Measurements from ENCODE around the gene PLA1A. TPM values are rescaled to one million over a fixed set of nuclear protein-coding genes. Genes with fewer than 3 reads are reported as not detected.
A peak's percentile ranks its signal among the peaks of the same experiment; 100 is the strongest.

The PLA1A gene
- total RNA-seq, 1 donor: not detected

DNA sequence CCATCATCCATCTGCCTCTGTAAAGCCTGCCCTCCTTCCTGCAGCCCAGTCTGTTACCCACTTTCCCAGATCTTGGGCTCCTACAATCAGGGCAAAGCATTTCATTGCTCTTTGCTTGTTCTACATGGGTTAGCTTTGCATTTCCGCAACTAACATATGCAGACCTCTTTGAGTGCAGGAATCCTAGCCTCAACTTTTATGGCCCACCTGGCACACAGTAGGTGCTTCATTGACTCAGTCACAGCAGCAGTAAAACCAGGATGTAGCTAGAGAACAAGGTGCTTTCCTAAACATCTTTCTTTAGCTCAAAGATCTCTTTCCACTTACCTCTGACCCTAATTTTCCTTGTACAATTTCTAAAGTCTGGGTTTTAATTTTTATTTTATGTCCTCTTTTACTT lies 41.8 kb upstream of the PLA1A start:
- TF ChIP-seq, protein P1, sequence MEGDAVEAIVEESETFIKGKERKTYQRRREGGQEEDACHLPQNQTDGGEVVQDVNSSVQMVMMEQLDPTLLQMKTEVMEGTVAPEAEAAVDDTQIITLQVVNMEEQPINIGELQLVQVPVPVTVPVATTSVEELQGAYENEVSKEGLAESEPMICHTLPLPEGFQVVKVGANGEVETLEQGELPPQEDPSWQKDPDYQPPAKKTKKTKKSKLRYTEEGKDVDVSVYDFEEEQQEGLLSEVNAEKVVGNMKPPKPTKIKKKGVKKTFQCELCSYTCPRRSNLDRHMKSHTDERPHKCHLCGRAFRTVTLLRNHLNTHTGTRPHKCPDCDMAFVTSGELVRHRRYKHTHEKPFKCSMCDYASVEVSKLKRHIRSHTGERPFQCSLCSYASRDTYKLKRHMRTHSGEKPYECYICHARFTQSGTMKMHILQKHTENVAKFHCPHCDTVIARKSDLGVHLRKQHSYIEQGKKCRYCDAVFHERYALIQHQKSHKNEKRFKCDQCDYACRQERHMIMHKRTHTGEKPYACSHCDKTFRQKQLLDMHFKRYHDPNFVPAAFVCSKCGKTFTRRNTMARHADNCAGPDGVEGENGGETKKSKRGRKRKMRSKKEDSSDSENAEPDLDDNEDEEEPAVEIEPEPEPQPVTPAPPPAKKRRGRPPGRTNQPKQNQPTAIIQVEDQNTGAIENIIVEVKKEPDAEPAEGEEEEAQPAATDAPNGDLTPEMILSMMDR (IDR thresholded peaks at IDR 0.05; ENCODE audit: insufficient read depth, low read length): no peak
- DNase-seq (ENCODE audit: low read depth): no peak

DNA sequence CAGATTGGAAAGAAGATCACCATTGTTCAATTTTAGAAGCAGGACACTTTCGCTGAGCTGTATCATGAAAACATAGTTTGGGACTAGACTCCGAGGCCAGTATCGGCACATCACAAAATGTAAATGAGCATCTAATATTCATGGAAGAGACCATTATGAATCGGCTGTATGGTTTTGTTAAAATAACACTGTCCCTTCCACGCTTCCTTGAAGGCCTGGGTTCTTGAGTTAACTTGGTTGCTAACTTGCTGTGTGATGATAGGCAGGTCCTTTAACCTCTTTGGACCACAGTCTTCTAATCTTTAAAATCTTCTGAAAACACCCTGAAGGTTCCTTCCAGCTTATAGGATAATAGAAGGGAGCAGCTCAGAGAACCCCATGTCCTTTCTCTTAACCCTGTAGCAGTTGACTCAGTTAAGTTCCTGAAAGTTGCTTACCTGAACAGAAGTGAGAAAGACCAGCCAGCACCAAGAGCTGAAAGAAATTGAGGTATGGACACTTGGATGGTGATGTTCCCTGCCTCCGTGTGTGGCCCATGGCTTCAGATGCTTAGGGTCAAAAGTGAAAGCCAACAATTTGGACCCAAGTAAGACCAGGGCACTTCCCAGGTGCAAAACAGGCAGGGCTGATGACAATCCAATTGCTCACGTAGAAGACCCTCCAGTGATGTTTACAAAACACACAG lies 40.4 kb upstream of the PLA1A start:
- no peak overlapping the region for H3K4me3 ChIP-seq (ENCODE audit: low read depth, low read length)
- no peak for DNase-seq (ENCODE audit: low read depth)
- TF ChIP-seq, protein P1 (IDR thresholded peaks at IDR 0.05; ENCODE audit: insufficient read depth, low read length): no peak

More for the DNA sequence above, 41.8 kb upstream of the PLA1A start:
- H3K4me3 ChIP-seq (ENCODE audit: low read depth, low read length): no peak overlapping the region

DNA sequence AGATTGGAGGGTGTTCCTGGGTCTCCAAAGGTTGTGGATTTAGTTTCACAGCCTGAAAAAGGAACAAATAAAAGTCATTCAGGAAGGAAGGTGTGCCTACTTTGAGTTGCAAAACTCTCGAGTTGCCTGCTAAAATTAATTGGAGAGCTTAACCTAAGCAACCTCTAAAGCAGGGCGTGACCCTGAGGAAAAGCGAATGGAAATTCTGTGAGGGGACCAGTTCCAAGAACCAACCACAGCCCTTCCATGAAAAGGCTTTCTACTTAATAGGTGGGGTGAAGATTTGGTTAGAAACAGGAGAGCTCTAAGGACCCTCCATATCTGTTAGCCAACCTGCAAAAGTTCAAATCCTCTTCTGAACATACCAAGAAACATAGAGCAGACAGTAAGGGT lies 39.8 kb upstream of the PLA1A start:
- TF ChIP-seq, protein P1 (IDR thresholded peaks at IDR 0.05; ENCODE audit: insufficient read depth, low read length): no peak
- no peak for DNase-seq (ENCODE audit: low read depth)

DNA sequence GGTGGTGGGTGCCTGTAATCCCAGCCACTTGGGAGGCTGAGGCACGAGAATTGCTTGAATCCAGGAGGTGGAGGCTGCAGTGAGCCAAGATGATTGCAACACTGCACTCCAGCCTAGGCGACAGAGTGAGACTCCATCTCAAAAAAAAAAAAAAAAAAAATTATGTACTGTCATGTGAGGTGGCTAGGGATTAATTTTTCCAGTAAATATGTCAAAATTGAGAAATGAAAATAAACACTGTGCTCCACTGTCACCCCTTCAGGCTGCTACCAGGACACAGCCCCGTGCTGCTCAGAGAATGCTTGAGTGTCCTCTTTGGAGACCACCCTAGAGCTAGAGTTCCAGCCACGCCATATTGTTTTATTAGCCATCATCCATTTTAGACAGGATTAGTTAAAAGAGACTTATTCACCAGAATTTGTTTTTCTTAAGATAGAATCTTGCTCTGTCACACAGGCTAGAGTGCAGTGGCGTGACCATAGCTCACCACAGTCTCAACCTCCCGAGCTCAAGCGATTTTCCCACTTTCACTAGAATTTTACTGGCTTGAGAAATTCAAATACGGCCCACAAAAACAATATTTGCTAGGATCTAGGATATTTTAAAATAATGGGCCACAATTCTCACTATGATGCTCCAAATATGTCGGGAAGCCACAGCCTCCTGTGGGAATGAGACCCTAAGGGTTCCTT lies 38.9 kb upstream of the PLA1A start:
- H3K4me3 ChIP-seq (ENCODE audit: low read depth, low read length): no peak overlapping the region
- TF ChIP-seq, protein P1 (IDR thresholded peaks at IDR 0.05; ENCODE audit: insufficient read depth, low read length): no peak
- DNase-seq (ENCODE audit: low read depth): no peak

More for the DNA sequence above, 39.8 kb upstream of the PLA1A start:
- H3K4me3 ChIP-seq (ENCODE audit: low read depth, low read length): no peak overlapping the region

DNA sequence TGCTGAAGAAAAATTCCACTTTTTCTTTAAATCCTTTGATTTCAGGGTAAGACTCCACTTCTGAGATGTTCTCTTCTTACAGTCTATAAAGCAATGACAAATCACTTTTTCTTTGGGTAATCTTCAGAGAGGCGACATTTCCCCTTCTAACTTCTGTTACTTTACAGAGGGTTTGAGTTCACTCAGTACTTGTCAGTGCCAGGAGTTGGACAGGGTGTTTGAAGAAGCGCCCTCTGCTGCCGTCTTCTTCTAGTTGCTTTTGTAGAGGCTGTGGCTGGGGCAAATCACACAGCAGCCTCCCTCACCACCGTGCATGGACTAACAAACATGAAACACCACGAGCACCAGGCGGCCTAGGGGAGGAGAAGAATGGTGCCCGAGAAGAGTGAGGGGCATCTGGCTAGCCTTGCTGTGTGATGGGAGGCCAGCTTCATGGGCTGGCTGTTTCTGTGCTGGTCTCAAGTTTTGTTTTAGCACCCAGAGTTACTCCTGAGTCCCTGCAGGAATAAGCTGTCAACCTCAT lies 38.2 kb upstream of the PLA1A start, which contains the start of gene CD80:
CD80 (minus strand) TSS at position 174 of the 523 bp plus-strand sequence. CDS start 1,886 bp downstream, outside the sequence.
- no peak within 1 kb of the TSS for H3K4me3 ChIP-seq (ENCODE audit: low read depth, low read length)
- TF ChIP-seq, protein P1 (IDR thresholded peaks at IDR 0.05; ENCODE audit: insufficient read depth, low read length): peak; percentile 39
- DNase-seq (ENCODE audit: low read depth): peak; percentile 45

DNA sequence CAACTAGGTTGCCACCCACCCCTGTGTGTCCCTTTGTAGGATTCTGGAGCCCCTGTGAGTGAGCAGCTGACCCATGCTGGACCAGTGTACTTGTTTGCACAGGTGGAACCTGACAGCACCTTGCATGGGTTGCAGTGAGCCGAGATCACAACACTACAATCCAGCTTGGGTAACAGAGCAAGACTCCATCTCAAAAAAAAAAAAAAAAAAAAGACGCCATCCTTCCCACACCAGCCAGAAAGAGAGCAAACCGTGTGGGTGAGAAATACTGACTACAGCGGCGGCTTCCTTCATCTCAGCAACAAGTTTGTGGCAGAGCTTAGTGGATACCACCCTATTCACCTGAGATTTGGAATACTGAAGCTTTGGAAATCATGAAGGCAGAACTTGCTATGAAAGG lies 37.5 kb upstream of the PLA1A start:
- no peak overlapping the region for H3K4me3 ChIP-seq (ENCODE audit: low read depth, low read length)
- TF ChIP-seq, protein P1 (IDR thresholded peaks at IDR 0.05; ENCODE audit: insufficient read depth, low read length): no peak
- no peak for DNase-seq (ENCODE audit: low read depth)
